HepG2 (cell line): ENCODE data around the gene TOP2A. TPM values are rescaled to one million over a fixed set of nuclear protein-coding genes. Genes with fewer than 3 reads are reported as not detected.
A peak's percentile ranks its signal among the peaks of the same experiment; 100 is the strongest.

Source experiments
- ATF2 ChIP-seq: sonication (generic); formaldehyde crosslinking; IDR thresholded peaks from 2 replicates; pipeline ENCODE4 v1.4.0; 2020; ENCODE audit warnings: missing genetic modification reagents
- E2F5 ChIP-seq: sonication (generic); formaldehyde crosslinking; conservative IDR thresholded peaks from 2 replicates; pipeline ENCODE4 v1.4.0; 2020; ENCODE audit warnings: missing genetic modification reagents
- GPN1 ChIP-seq: sonication (generic); formaldehyde crosslinking; IDR thresholded peaks from 2 replicates; pipeline ENCODE4 v1.5.1; 2020; ENCODE audit warnings: missing genetic modification reagents, borderline replicate concordance
- HNF1A ChIP-seq, 2 experiments: sonication (generic) in 1 of 2; formaldehyde crosslinking in 1 of 2; IDR thresholded peaks; 2 replicates each; pipeline versions ENCODE4 v1.4.0 to v1.6.1; 2016 to 2020; ENCODE audit warnings: borderline replicate concordance in 1 of 2, low read depth in 1 of 2, mild to moderate bottlenecking in 1 of 2, missing genetic modification reagents in 1 of 2
- HOXA5 ChIP-seq: sonication (generic); formaldehyde crosslinking; IDR thresholded peaks from 2 replicates; pipeline ENCODE4 v1.4.0; 2020; ENCODE audit warnings: missing genetic modification reagents
- HOXA7 ChIP-seq: sonication (generic); formaldehyde crosslinking; IDR thresholded peaks from 2 replicates; pipeline ENCODE4 v1.8.1; 2022; ENCODE audit warnings: mild to moderate bottlenecking, missing genetic modification reagents, moderate library complexity
- MBD4 ChIP-seq: IDR thresholded peaks from 2 replicates; pipeline ENCODE4 v1.6.1; 2012; ENCODE audit warnings: low read length, inconsistent platforms, borderline replicate concordance
- MTF2 ChIP-seq: sonication (generic); formaldehyde crosslinking; IDR thresholded peaks from 2 replicates; pipeline ENCODE4 v1.5.0; 2020; ENCODE audit warnings: missing genetic modification reagents, borderline replicate concordance
- NRL ChIP-seq: sonication (generic); formaldehyde crosslinking; IDR thresholded peaks from 2 replicates; pipeline ENCODE4 v1.5.0; 2020; ENCODE audit warnings: missing genetic modification reagents, mild to moderate bottlenecking, moderate library complexity, borderline replicate concordance
- TAF15 ChIP-seq: fragments of 200-400 bp; formaldehyde crosslinking; IDR thresholded peaks from one replicate; pipeline ENCODE4 v1.6.1; 2018; ENCODE audit warnings: mild to moderate bottlenecking, low read depth, low read length; ENCODE audit not compliant: poor library complexity, severe bottlenecking
- TBL1XR1 ChIP-seq: fragments of 150-350 bp; IDR thresholded peaks from 2 replicates; pipeline ENCODE4 v1.6.1; 2014; ENCODE audit warnings: borderline replicate concordance, low read length; ENCODE audit not compliant: partially characterized antibody
- TCF7L2 ChIP-seq: IDR thresholded peaks from 2 replicates; pipeline ENCODE4 v1.6.1; 2011; ENCODE audit warnings: mild to moderate bottlenecking, low read depth, low read length, moderate library complexity
- ZBTB21 ChIP-seq: sonication (generic); formaldehyde crosslinking; IDR thresholded peaks from 2 replicates; pipeline ENCODE4 v1.4.0; 2020; ENCODE audit warnings: missing genetic modification reagents
- ZBTB3 ChIP-seq: sonication (generic); formaldehyde crosslinking; IDR thresholded peaks from 2 replicates; pipeline ENCODE4 v1.4.0; 2020; ENCODE audit warnings: low read depth, mild to moderate bottlenecking, moderate library complexity, missing genetic modification reagents, borderline replicate concordance
- ZFP90 ChIP-seq: sonication (generic); formaldehyde crosslinking; IDR thresholded peaks from 2 replicates; pipeline ENCODE4 v1.8.0; 2022; ENCODE audit warnings: missing genetic modification reagents, mild to moderate bottlenecking, inconsistent platforms, borderline replicate concordance
- ZNF451 ChIP-seq: sonication (generic); formaldehyde crosslinking; IDR thresholded peaks from 2 replicates; pipeline ENCODE4 v1.5.0; 2020; ENCODE audit warnings: mild to moderate bottlenecking, missing genetic modification reagents
- ZNF704 ChIP-seq: sonication (generic); formaldehyde crosslinking; IDR thresholded peaks from 2 replicates; pipeline ENCODE4 v1.8.1; 2023; ENCODE audit warnings: mild to moderate bottlenecking, inconsistent platforms, moderate library complexity, missing genetic modification reagents, borderline replicate concordance
- ZUFSP ChIP-seq: sonication (generic); formaldehyde crosslinking; IDR thresholded peaks from 2 replicates; pipeline ENCODE4 v1.9.0; 2021; ENCODE audit warnings: missing genetic modification reagents, mild to moderate bottlenecking, borderline replicate concordance
- polyA plus RNA-seq, 8 experiments: library from polyadenylated mRNA; depleted of rRNA in 3 of 8; stranded (reverse) in 7 of 8; unstranded in 1 of 8; fragments of >200 nt; fragmentation: Illumina TruSeq in 4 of 8; extraction: Trizol in 4 of 8; gene quantifications; 2 replicates each; pipeline versions ENCODE4 v1.2.1 to v1.2.3, GENCODE V29; 2011 to 2016; ENCODE audit warnings: low read depth in 4 of 8, missing spikeins in 1 of 8, mixed read lengths in 1 of 8; ENCODE audit not compliant: insufficient read depth in 1 of 8
- total RNA-seq, 5 experiments: library from RNA; depleted of rRNA; stranded (reverse); fragments of >200 nt; fragmentation: Illumina TruSeq; extraction: Trizol; gene quantifications; 2 replicates each; pipeline ENCODE4 v1.2.3, GENCODE V29; 2016; ENCODE audit warnings: low read depth in 1 of 5

TOP2A gene
- total and polyA plus RNA-seq, 2 of the 13 experiments (the other 11 are each of a cell fraction or from before 2014, with no cell fraction given), result 108 to 327 TPM

- peak; percentile 96 for TF ChIP-seq E2F5 (CRISPR knock-in tag)
- no peak for TF ChIP-seq TAF15
- TF ChIP-seq ZBTB3 (CRISPR knock-in tag), result no peak
- TF ChIP-seq ATF2 (CRISPR knock-in tag), result no peak
- no peak for TF ChIP-seq ZBTB21 (CRISPR knock-in tag)
- no peak for TF ChIP-seq MTF2 (CRISPR knock-in tag)
- TF ChIP-seq TBL1XR1, result no peak
- no peak for TF ChIP-seq ZUFSP (CRISPR knock-in tag)
- TF ChIP-seq NRL, result peak; percentile 98; the same call in 1 of the 2 replicates
- no peak for TF ChIP-seq ZNF451
- TF ChIP-seq HOXA5 (CRISPR knock-in tag), result 0 out of 2 replicates have a peak, but pooled peaks have one; percentile 10
- peak; percentile 86; the same call in 1 of the 2 replicates for TF ChIP-seq ZFP90 (CRISPR knock-in tag)
- no peak for TF ChIP-seq MBD4
- 0 out of 2 replicates have a peak, but pooled peaks have one; percentile 49 for TF ChIP-seq GPN1 (CRISPR knock-in tag)
- TF ChIP-seq ZNF704 (CRISPR knock-in tag), result no peak
- TF ChIP-seq TCF7L2, result no peak
- no peak for TF ChIP-seq HOXA7
- TF ChIP-seq HNF1A (IDR thresholded peaks at IDR 0.05; ENCODE audit: low read depth), result peak; percentile 16; the same call in 1 of the 2 replicates
- TF ChIP-seq HNF1A (CRISPR knock-in tag; IDR thresholded peaks at IDR 0.05; ENCODE audit: borderline replicate concordance), result no peak; the same call in 1 of the 2 replicates
Observed at GRCh38 chr17:40417609-40418427, at the start of gene TOP2A (continued).
